ENCODE results near the gene PLEK. TPM values are rescaled to one million over a fixed set of nuclear protein-coding genes. Genes with fewer than 3 reads are reported as not detected.
A peak's percentile ranks its signal among the peaks of the same experiment; 100 is the strongest.

The PLEK gene
- total and polyA plus RNA-seq, 7 donors, result 5.8 to 16.8 (median 12.6) TPM

DNA sequence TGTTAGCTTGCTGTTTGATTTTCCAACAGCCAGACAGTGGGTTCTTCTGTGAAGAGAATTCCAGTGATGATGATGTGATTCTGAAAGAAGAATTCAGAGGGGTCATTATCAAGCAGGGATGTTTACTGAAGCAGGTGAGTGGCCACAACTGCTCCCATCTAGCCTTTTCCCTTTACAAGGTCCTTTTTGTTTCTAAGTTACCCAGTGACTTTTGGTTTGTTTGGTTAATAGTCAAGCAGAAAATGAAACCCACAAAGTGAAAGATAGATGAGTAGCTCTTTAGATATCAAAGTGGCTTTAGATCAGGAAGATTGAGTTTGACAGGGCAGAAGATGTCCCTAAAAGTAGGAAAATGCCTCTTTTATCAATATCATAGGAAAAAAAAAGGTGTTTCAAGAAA is 23.3 kb downstream of the PLEK start:
- Histone ChIP-seq H3K9me3 (no peaks in the 10 kb centered on the region), H3K4me3 (no peak overlapping the region), H3K4me1 (peaks cover 0 to 5% (median 0%) of the 10 kb centered on the region in 4 donors), H3K27ac (no peak overlapping the region), H3K36me3 (no peaks in the 10 kb centered on the region), H3K27me3 (no peaks in the 10 kb centered on the region)
- DNase-seq, result no peak
- TF ChIP-seq POLR2A (IDR thresholded peaks at IDR 0.05) (no peak), EP300 (IDR thresholded peaks at IDR 0.05) (no peak), CTCF (IDR thresholded peaks at IDR 0.05) (no peak), POLR2AphosphoS5 (IDR thresholded peaks at IDR 0.05) (no peak)
- intact Hi-C loops (cut with DNase I), result no loop called here

- Histone ChIP-seq H3K4me1 (peaks cover 0 to 5% (median 0%) of the 10 kb centered on the region in 4 donors), H3K27me3 (no peaks in the 10 kb centered on the region), H3K27ac (no peak overlapping the region), H3K9me3 (no peaks in the 10 kb centered on the region), H3K36me3 (no peaks in the 10 kb centered on the region), H3K4me3 (no peak overlapping the region)
- intact Hi-C loops (cut with DNase I), result no loop called here
- 86 to 98% methylated on average over 1 of the region's 1 CpG for WGBS, 2 donors
- TF ChIP-seq POLR2A (IDR thresholded peaks at IDR 0.05) (no peak), EP300 (IDR thresholded peaks at IDR 0.05) (no peak), CTCF (IDR thresholded peaks at IDR 0.05) (no peak), POLR2AphosphoS5 (IDR thresholded peaks at IDR 0.05) (no peak)
- DNase-seq, result no peak
Observed at GRCh38 chr2:68388772-68389171, 23.7 kb downstream of the PLEK start.

- H3K9me3 ChIP-seq, result no peaks in the 10 kb centered on the region
- TF ChIP-seq EP300 (IDR thresholded peaks at IDR 0.05) (no peak), CTCF (IDR thresholded peaks at IDR 0.05) (no peak), POLR2A (IDR thresholded peaks at IDR 0.05) (no peak), POLR2AphosphoS5 (IDR thresholded peaks at IDR 0.05) (no peak)
- no peaks in the 10 kb centered on the region for H3K36me3 ChIP-seq
- H3K4me1 ChIP-seq, result peaks cover 0 to 5% (median 0%) of the 10 kb centered on the region in 4 donors
- intact Hi-C loops (cut with DNase I), result no loop called here
- H3K4me3 ChIP-seq, result no peak overlapping the region
- H3K27me3 ChIP-seq, result no peaks in the 10 kb centered on the region
- no peak for DNase-seq
- H3K27ac ChIP-seq, result no peak overlapping the region
- 62% methylated on average over 2 of the region's 2 CpGs for WGBS, 2 donors
Observed at GRCh38 chr2:68390114-68390513, 25.0 kb downstream of the PLEK start.

DNA sequence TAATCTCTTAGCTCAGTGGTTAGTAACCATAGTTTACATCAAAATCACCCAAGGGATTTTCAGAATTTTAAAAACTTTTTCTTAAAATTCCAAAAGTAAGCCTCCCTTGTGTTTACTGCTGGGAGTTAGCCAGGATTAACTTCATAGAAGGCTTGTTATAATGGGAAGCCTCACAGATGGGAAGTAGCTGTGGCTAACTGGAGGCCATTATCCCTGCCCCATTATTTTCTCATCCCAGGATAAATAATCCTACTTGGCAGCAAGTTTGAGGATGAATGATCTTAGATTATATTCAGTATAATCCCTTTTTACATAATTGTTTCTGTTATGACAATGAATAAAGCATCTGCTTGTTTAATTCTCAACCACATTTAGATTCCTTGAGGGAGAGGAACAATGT is 25.5 kb downstream of the PLEK start:
- intact Hi-C loops (cut with DNase I), result no loop called here
- H3K9me3 ChIP-seq, result no peaks in the 10 kb centered on the region
- H3K27ac ChIP-seq, result no peak overlapping the region
- no peaks in the 10 kb centered on the region for H3K36me3 ChIP-seq
- H3K4me1 ChIP-seq, result peaks cover 0 to 5% (median 0%) of the 10 kb centered on the region in 4 donors
- H3K4me3 ChIP-seq, result no peak overlapping the region
- DNase-seq, result no peak
- H3K27me3 ChIP-seq, result no peaks in the 10 kb centered on the region
- TF ChIP-seq POLR2A (IDR thresholded peaks at IDR 0.05) (no peak), CTCF (IDR thresholded peaks at IDR 0.05) (no peak), EP300 (IDR thresholded peaks at IDR 0.05) (no peak), POLR2AphosphoS5 (IDR thresholded peaks at IDR 0.05) (no peak)

DNA sequence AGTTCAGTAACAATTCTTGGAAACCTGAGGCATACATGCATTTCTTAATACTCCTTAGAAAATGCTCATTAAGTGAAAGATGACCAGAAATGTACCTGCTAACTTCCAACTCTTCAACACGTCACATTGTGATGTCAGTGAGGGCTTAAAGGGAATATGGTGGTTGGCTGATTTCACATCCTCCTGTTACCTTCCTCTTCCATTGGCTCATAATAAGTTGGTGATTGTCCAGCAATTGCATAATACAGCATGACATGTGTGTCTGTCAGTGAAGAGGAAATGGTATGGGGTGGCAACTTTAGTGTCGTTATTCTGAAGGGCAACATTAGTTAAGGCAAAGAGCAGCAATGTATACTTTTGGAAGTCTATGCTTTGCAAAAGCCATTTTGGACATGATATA is 26.0 kb downstream of the PLEK start:
- H3K27me3 ChIP-seq, result no peaks in the 10 kb centered on the region
- H3K9me3 ChIP-seq, result no peaks in the 10 kb centered on the region
- peaks cover 0 to 5% (median 0%) of the 10 kb centered on the region in 4 donors for H3K4me1 ChIP-seq
- intact Hi-C loops (cut with DNase I), result no loop called here
- H3K27ac ChIP-seq, result no peak overlapping the region
- no peaks in the 10 kb centered on the region for H3K36me3 ChIP-seq
- 66 to 73% methylated on average over 2 of the region's 2 CpGs for WGBS, 2 donors
- DNase-seq, result no peak
- TF ChIP-seq EP300 (IDR thresholded peaks at IDR 0.05) (no peak), POLR2A (IDR thresholded peaks at IDR 0.05) (no peak), CTCF (IDR thresholded peaks at IDR 0.05) (no peak), POLR2AphosphoS5 (IDR thresholded peaks at IDR 0.05) (peak in 1 of 4 donors; percentile 38)
- no peak overlapping the region for H3K4me3 ChIP-seq

Measured in sigmoid colon (tissue), 7 donors.